ENCODE results near the gene MAGEA9. TPM values are rescaled to one million over a fixed set of nuclear protein-coding genes. Genes with fewer than 3 reads are reported as not detected.
"Not testable (repeated sequence)": the region's sequence is repeated elsewhere in the genome, so short reads cannot be mapped to it uniquely, and the experiment has no call there.

Gene MAGEA9
- total RNA-seq, 1 donor from 2014 or later = not detected

DNA sequence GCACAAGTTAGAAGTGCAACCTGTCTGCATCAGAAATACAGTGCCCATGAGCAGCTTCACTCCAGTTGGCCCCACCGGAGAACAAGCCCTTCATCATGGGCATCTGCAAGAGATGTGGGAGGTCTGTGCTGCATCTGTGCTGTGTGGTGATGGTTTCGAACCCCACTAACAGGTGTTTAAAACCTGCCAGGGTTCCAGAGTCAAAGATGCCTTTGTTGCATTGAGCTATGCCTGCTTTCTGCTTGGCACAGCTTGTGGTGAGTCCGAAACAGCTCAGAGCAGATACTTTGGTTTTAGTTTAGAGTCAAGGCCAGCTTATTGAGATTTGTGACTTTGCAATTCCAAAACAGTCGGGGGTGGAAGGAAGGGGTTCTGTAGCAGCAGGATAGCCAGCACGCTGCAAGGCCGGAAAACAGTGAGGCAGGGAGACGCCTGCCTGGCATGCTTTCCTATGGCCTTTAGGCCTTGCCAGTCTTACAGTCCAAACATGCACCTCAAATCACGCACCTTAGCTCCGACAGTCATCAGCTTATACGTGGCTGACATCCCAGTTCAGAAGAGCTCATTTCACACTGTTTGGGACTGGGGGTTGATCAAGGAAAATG is 21.8 kb downstream of the MAGEA9 start:
- DNase-seq (no peak), ATAC-seq (no peak)
- intact Hi-C loops (cut with micrococcal nuclease) = no loop called here

DNA sequence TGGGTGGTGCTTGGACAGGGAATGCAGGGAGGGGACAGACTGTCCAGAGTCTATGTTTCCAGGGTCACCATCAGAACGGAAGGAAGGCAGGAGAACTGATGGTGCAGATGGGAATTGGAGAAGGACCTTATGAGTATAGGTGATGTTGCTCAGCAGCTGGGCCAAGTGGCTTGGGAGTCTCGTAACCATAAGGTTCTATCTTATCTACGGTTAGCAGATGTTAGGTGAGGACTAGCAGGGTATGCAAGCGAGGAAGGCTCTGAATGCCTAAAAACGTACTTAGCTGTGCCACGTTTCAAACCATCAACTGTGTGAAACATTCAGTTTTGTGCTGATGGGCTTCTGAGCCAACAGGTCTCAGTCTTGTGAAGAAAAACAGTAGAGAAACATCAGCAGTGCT is 22.4 kb downstream of the MAGEA9 start:
- ATAC-seq (no peak), DNase-seq (no peak)
- intact Hi-C loops (cut with micrococcal nuclease) = no loop called here

DNA sequence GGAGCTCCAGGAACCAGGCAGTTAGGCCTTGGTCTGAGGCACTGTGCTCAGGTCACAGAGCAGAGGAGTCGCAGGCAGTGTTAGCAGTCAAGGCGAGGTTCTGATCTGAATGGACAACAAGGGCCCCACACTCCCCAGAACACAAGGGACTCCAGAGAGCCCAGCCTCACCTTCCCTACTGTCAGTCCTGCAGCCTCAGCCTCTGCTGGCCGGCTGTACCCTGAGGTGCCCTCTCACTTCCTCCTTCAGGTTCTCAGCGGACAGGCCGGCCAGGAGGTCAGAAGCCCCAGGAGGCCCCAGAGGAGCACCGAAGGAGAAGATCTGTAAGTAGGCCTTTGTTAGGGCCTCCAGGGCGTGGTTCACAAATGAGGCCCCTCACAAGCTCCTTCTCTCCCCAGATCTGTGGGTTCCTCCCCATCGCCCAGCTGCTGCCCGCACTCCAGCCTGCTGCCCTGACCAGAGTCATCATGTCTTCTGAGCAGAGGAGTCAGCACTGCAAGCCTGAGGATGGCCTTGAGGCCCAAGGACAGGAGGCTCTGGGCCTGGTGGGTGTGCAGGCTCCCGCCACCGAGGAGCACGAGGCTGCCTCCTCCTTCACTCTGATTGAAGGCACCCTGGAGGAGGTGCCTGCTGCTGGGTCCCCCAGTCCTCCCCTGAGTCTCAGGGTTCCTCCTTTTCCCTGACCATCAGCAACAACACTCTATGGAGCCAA is 26.2 kb downstream of the MAGEA9 start:
- ATAC-seq (no peak), DNase-seq (no peak)

DNA sequence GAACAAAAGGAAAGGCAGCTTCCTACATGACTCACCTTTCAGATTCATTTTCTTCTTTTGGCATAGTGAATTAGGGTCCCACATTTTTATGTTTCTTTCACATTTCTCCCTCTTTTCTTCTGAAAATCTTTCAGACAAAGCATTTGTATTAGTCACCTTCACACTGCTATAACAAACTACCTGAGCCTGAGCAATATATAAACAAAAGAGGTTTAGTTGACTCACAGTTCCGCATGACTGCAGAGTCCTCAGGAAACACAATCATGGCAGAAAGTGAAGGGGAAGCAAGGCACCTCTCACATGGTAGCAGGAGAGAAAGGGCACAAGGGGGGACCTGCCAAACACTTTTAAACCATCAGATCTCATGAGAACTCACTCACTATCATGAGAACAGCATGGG is 36.9 kb downstream of the MAGEA9 start:
- ATAC-seq (no peak), DNase-seq (no peak)
- intact Hi-C loops (cut with micrococcal nuclease) = no loop called here

More for the DNA sequence above, 26.2 kb downstream of the MAGEA9 start:
- intact Hi-C loops (cut with micrococcal nuclease) = no loop called here

DNA sequence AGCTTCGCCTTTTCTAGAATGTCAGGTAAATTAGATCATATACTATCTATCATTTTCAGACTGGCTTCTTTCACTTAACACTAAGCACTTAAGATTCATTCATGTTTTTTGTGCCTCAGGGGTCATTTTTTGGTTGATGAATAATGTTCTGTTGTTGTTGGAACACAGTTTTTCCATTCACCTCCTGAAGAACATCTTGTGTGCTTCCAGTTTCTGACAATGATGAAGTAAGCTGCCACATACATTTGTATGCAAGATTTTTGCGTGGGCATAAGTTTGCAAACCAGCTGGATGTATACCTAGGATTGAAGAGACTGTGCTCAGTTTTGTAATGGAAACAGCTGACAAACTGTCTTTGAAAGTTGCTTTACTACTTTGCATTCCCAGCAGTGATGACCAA is 37.6 kb downstream of the MAGEA9 start:
- intact Hi-C loops (cut with micrococcal nuclease) = no loop called here
- DNase-seq (no peak), ATAC-seq (no peak)

DNA sequence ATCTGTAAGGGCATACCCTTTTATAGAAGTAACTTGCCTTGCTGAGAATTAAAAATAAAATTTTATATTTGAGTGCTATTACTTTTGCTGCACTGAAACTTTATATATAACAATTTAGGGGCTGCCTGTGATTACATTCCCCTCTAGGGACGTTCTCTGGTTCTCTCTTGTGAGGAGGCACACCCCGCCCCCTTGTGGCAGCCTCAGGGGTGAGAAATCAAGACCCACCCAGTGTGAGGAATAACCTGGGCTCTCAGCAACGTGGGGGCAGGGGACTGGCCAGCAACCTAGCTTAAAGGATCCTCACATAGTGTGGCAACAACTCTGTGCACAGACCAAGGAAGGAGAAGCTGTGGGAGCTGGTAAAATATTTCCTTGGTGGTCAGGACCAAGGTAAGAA is 43.7 kb downstream of the MAGEA9 start:
- intact Hi-C loops (cut with micrococcal nuclease) = no loop called here
- DNase-seq (peak; percentile 47), ATAC-seq (no peak)

DNA sequence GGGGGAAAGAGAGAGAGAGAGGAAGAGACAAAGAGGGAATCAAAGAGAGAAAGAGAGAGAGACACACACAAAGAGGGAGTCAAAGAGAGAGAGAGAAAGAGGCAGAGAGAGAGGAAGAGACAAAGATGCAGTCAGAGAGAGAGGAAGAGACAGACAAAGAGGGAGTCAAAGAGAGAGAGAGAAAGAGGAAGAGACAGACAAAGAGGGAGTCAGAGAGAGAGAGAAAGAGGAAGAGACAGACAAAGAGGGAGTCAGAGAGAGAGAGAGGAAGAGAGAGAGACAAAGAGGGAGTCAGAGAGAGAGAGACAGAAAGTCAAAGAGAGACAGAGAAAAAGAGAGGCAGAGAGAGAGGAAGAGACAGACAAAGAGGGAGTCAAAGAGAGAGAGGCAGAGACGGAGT is 45.5 kb downstream of the MAGEA9 start:
- intact Hi-C loops (cut with micrococcal nuclease) = no loop called here
- ATAC-seq (no peak), DNase-seq (no peak)

DNA sequence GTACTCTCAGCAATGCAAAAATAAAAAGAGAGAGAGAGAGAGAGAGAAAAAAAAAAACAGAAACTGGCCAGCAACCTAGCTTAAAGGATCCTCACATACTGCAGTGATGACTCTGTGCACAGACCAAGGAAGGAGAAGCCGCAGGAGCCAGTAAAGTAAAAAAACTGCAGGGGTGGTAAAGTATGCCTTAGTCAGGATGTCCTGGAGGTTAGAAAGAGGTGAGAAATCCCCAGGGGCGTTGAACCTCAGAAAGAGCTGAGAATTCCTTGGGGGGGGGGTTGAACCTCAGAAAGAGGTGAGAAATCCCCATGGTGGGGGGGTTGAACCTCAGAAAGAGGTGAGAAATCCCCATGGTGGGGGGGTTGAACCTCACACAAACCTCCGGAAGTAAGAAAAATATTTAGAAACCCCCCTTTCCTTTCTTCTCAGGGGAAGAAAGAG is 48.0 kb downstream of the MAGEA9 start:
- intact Hi-C loops (cut with micrococcal nuclease) = no loop called here
- ATAC-seq = no peak
- DNase-seq = no peak

DNA sequence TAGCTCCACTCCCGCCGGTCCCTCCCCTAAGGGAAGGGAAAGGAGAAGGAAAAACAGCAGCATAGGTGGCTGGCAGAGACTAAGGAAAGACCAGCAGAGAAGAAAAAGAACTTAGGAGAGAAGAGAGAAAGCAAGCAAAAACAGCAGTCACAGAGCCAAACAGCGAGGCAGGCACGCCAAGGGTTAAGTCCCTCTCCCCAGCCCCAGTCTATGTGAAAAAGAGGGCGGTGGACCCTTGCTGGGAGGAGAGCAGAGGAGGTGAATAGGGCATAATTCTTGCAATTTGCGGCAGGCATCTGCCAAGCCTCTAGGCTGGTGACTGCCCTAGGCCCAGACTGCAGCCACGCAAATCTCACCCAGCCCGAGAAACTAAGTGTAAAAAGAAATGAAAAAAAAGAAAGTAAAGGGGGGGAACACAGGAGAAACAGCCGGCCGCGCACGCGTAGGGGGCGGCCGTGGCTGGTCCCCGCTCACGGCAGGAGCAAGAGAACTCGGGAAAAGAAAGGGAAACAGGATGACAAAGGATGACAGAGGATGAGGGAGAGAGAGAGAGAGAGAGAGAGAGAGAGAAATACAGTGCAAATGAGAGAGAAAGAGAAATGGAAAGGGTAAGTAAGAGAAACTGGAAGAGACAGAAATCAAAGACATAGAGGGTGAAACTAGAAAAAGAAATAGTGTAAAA is 48.6 kb downstream of the MAGEA9 start:
- ATAC-seq = no peak
- intact Hi-C loops (cut with micrococcal nuclease) = no loop called here
- no peak for DNase-seq

DNA sequence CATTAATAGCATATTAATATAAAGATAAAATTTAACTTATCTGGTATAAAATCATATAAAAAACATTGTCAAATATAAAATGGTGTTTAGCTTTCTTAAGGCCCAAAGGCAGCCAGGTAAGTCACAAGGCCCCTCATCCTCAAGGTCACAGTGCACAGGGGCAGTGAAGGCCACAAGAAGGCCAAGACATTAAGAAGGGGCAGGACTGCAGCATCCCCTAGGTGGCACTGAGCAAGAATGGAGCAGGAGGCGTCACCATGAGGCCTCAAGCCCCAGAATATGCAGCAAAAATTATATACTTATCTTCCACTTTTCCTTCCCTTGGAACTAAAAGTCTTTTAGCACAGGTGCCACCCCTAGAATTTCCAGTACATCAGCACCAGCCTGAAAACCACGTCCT is 49.7 kb downstream of the MAGEA9 start:
- ATAC-seq = no peak
- no peak for DNase-seq
- intact Hi-C loops (cut with micrococcal nuclease) = no loop called here

DNA sequence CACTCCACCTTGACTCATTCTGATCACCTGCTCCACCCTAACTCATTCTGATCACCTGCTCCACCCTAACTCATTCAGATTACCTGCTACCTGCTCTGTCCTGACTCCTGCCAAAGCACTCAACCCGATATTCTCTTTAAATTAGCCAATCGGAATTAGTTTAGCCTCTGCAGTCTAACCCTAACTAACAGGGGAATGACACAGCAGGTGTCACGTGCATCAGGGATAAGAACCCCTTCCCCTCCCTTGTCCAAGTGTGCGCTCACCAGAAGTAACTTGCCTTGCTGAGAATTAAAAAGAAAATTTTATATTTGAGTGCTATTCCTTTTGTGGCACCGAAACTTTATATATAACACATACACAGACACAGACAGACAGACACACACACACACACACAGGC is 55.0 kb downstream of the MAGEA9 start:
- DNase-seq; ATAC-seq; intact Hi-C loops (cut with micrococcal nuclease): not testable (repeated sequence)

DNA sequence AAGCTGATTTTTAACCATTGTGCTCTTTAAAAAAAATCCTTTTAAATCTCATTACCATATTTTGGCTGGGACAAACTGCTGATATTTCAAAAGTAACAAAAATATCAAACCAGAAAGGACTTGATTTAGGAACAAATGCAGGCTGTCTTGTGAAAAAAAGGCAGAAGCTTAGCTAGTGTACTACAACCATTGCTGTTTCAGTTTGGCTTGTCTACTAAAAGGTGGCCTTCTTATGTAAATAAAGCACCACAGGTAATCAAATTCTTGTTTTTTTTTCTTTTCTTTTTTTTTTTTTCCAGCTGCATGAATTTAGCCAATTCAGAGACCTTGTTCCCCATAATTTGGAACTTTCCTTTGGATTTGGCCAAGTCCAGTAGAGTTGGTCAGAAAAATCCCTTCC is 55.4 kb downstream of the MAGEA9 start:
- ATAC-seq (no peak), DNase-seq (no peak)
- intact Hi-C loops (cut with micrococcal nuclease) = no loop called here

Other genes starting within 250 kb of the MAGEA9 start
- 29.6 TPM for gene EOLA1, start 240.9 kb upstream of the MAGEA9 start, total RNA-seq
- not detected for gene HSFX3, start 232.0 kb upstream of the MAGEA9 start, total RNA-seq
- not detected for gene MAGEA9B, start 194.5 kb upstream of the MAGEA9 start, total RNA-seq
- gene HSFX2, start 186.6 kb upstream of the MAGEA9 start, total RNA-seq = not detected
- gene TMEM185A, start 150.1 kb upstream of the MAGEA9 start, total RNA-seq = 35.2 TPM
- not detected for gene MAGEA11, start 69.9 kb upstream of the MAGEA9 start, total RNA-seq
- gene HSFX1, start 7.9 kb upstream of the MAGEA9 start, total RNA-seq = 2.7 TPM
- not detected for gene MAGEA8, start 99.3 kb downstream of the MAGEA9 start, total RNA-seq
- not detected for gene HSFX4, start 147.6 kb downstream of the MAGEA9 start, total RNA-seq
- gene EOLA2, start 156.6 kb downstream of the MAGEA9 start, total RNA-seq = 24.2 TPM